Measurements from ENCODE around the gene ELL. TPM values are rescaled to one million over a fixed set of nuclear protein-coding genes. Genes with fewer than 3 reads are reported as not detected.

Gene ELL
- total RNA-seq, 1 experiment from 2014 or later, result 17.3 TPM

DNA sequence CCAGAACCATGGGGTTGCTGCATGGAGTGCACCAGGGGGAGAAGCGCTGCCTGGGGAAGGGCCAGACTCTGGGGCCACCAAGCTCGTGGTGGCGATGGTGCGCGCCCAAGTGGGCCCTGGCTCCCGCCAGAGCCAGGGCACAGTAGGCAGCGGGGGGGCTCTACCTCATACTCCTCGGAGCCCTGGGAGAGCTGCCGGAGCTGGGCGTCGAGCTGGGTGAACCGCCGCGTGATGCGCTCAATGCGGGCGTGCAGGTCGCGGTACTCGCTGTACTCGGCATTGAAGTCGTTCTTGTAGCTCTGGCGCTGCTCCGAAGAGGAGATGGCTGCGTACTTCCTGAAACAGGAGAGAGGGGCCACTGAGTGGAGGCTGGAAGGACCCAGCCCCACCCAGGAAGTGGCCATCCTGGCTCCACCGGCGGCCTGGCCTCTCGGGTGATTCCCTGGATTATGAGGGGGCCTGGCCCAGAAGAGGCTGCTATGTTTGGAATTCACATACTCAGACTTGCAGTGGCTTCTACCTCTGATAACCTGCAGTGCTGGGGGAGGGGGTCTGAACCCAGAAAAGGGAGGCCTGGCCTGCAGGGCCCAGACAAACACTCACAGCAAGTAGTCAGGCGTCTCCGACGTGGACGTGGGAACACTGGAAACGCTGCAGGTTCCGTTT lies 75.6 kb downstream of the ELL start:
- no peak for TF ChIP-seq OVOL2 (CRISPR knock-in tag; IDR thresholded peaks at IDR 0.05; ENCODE audit: borderline replicate concordance)
- no peak for TF ChIP-seq ETV6 (CRISPR knock-in tag; IDR thresholded peaks at IDR 0.05)
- TF ChIP-seq, protein P1, sequence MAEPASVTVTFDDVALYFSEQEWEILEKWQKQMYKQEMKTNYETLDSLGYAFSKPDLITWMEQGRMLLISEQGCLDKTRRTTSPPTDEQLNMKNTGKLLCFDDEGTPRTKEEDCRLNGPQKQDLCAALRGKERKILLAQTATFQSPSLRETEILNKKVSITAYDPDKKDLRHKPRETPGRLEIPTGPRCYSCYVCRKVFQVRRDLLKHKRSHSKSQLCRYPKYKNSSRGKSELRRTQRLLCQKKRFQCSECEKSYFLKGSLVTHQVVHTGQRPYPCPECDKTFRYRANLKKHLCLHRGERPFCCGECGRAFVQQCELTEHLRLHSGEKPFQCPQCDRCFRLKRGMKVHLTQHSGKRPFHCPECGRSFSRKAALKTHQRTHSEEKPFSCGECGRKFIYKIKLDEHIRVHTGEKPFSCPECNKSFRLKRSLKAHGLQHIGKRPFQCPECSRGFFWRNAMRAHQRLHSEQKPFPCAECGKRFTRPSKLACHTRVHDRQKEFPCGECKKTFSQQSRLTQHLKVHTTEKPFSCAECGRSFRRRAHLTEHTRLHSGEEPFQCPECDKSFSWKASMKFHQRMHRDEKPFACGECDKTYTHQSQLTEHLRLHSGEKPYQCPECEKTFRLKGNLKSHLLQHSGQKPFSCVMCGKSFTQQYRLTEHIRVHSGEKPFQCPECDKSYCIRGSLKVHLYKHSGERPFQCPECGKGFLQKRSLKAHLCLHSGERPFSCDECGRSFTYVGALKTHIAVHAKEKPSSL (CRISPR knock-in tag; conservative IDR thresholded peaks at IDR 0.05), result no peak
- TF ChIP-seq, protein P2, sequence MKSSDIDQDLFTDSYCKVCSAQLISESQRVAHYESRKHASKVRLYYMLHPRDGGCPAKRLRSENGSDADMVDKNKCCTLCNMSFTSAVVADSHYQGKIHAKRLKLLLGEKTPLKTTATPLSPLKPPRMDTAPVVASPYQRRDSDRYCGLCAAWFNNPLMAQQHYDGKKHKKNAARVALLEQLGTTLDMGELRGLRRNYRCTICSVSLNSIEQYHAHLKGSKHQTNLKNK (CRISPR knock-in tag; IDR thresholded peaks at IDR 0.05), result no peak
- TF ChIP-seq, protein P3, sequence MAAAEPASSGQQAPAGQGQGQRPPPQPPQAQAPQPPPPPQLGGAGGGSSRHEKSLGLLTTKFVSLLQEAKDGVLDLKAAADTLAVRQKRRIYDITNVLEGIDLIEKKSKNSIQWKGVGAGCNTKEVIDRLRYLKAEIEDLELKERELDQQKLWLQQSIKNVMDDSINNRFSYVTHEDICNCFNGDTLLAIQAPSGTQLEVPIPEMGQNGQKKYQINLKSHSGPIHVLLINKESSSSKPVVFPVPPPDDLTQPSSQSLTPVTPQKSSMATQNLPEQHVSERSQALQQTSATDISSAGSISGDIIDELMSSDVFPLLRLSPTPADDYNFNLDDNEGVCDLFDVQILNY (CRISPR knock-in tag; IDR thresholded peaks at IDR 0.05), result no peak
- TF ChIP-seq ZNF671 (CRISPR knock-in tag; IDR thresholded peaks at IDR 0.05), result no peak
- no peak for TF ChIP-seq CREM (CRISPR knock-in tag; IDR thresholded peaks at IDR 0.05)
- no peak for TF ChIP-seq ZNF317 (CRISPR knock-in tag; IDR thresholded peaks at IDR 0.05; ENCODE audit: borderline replicate concordance, low read depth)
- no peak for TF ChIP-seq NFE2L1 (CRISPR knock-in tag; IDR thresholded peaks at IDR 0.05)
- TF ChIP-seq SMAD3 (CRISPR knock-in tag; IDR thresholded peaks at IDR 0.05; ENCODE audit: borderline replicate concordance), result no peak
- TF ChIP-seq, protein P4, sequence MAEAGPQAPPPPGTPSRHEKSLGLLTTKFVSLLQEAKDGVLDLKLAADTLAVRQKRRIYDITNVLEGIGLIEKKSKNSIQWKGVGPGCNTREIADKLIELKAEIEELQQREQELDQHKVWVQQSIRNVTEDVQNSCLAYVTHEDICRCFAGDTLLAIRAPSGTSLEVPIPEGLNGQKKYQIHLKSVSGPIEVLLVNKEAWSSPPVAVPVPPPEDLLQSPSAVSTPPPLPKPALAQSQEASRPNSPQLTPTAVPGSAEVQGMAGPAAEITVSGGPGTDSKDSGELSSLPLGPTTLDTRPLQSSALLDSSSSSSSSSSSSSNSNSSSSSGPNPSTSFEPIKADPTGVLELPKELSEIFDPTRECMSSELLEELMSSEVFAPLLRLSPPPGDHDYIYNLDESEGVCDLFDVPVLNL (CRISPR knock-in tag; IDR thresholded peaks at IDR 0.05; ENCODE audit: borderline replicate concordance, low read depth), result no peak
- TF ChIP-seq, protein P5, sequence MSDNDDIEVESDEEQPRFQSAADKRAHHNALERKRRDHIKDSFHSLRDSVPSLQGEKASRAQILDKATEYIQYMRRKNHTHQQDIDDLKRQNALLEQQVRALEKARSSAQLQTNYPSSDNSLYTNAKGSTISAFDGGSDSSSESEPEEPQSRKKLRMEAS (CRISPR knock-in tag; IDR thresholded peaks at IDR 0.05), result no peak
- TF ChIP-seq, protein P6, sequence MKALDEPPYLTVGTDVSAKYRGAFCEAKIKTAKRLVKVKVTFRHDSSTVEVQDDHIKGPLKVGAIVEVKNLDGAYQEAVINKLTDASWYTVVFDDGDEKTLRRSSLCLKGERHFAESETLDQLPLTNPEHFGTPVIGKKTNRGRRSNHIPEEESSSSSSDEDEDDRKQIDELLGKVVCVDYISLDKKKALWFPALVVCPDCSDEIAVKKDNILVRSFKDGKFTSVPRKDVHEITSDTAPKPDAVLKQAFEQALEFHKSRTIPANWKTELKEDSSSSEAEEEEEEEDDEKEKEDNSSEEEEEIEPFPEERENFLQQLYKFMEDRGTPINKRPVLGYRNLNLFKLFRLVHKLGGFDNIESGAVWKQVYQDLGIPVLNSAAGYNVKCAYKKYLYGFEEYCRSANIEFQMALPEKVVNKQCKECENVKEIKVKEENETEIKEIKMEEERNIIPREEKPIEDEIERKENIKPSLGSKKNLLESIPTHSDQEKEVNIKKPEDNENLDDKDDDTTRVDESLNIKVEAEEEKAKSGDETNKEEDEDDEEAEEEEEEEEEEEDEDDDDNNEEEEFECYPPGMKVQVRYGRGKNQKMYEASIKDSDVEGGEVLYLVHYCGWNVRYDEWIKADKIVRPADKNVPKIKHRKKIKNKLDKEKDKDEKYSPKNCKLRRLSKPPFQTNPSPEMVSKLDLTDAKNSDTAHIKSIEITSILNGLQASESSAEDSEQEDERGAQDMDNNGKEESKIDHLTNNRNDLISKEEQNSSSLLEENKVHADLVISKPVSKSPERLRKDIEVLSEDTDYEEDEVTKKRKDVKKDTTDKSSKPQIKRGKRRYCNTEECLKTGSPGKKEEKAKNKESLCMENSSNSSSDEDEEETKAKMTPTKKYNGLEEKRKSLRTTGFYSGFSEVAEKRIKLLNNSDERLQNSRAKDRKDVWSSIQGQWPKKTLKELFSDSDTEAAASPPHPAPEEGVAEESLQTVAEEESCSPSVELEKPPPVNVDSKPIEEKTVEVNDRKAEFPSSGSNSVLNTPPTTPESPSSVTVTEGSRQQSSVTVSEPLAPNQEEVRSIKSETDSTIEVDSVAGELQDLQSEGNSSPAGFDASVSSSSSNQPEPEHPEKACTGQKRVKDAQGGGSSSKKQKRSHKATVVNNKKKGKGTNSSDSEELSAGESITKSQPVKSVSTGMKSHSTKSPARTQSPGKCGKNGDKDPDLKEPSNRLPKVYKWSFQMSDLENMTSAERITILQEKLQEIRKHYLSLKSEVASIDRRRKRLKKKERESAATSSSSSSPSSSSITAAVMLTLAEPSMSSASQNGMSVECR (CRISPR knock-in tag; IDR thresholded peaks at IDR 0.05; ENCODE audit: borderline replicate concordance), result no peak
- no peak for ATAC-seq
- ChIA-PET CTCF (interaction anchor here (0.6 to 1.6 kb wide), 2 partner anchors 16 to 458 kb away, joined by 4 to 6 read pairs; no protein-coding TSS in a partner anchor), POLR2A (no interaction called here)
- no peak overlapping the region for H3K4me3 Mint-ChIP-seq
- H3K4me1 Mint-ChIP-seq, result no peaks in the 10 kb centered on the region
- DNase-seq (ENCODE audit: low spot score), result no peak
- peaks cover 5% of the 10 kb centered on the region for H3K9me3 Mint-ChIP-seq
- no peaks in the 10 kb centered on the region for H3K27me3 Mint-ChIP-seq (ENCODE audit: low read depth)
- H3K36me3 Mint-ChIP-seq, result peaks cover 13% of the 10 kb centered on the region
- H3K27ac Mint-ChIP-seq, result no peak overlapping the region

DNA sequence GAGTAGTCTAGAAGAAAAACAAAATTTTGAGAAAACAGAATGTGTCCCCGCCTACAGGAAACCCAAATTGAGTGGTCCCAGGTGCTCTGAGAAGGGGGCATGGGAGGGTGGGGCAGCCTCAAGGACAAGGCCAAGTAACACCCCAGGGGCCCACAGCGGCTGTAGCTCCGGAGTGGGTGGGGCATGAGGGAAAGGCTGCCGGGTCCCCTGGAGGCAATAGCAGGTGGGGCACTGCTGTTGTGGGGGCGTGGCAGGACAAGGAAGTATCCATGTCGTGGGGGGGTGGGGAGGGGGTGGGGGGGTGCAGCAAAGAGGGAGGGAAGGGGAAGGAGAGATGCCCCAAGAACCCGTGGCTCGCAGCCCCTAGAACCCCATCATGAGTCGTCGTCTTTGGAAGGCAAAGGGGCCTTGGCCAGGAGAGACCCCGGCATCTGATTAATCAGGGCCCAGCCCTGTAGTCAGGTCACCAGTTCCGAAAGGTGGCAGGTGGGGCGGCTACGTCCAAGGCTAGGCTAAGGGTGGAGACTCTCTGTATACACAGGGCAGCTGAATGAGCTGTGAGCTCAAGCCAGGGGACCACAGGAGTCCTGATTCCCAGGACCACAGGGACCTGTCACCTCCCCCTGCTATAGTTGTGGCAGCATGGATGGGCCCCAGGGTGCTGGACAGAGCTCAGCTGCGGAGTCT lies 76.5 kb downstream of the ELL start:
- no peaks in the 10 kb centered on the region for H3K4me1 Mint-ChIP-seq
- no peak for DNase-seq (ENCODE audit: low spot score)
- ATAC-seq, result no peak
- H3K36me3 Mint-ChIP-seq, result peaks cover 13% of the 10 kb centered on the region
- peaks cover 5% of the 10 kb centered on the region for H3K9me3 Mint-ChIP-seq
- POLR2A ChIA-PET, result no interaction called here
- H3K27ac Mint-ChIP-seq, result no peak overlapping the region
- H3K4me3 Mint-ChIP-seq, result no peak overlapping the region
- H3K27me3 Mint-ChIP-seq (ENCODE audit: low read depth), result no peaks in the 10 kb centered on the region
- CTCF ChIA-PET, result interaction anchor here (1.6 kb wide), 1 partner anchor 16 kb away, joined by 6 read pairs; no protein-coding TSS in a partner anchor
- TF ChIP-seq, protein P7, sequence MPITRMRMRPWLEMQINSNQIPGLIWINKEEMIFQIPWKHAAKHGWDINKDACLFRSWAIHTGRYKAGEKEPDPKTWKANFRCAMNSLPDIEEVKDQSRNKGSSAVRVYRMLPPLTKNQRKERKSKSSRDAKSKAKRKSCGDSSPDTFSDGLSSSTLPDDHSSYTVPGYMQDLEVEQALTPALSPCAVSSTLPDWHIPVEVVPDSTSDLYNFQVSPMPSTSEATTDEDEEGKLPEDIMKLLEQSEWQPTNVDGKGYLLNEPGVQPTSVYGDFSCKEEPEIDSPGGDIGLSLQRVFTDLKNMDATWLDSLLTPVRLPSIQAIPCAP (CRISPR knock-in tag; IDR thresholded peaks at IDR 0.05), result no peak
- TF ChIP-seq NFYB (CRISPR knock-in tag; conservative IDR thresholded peaks at IDR 0.05; ENCODE audit: low read depth), result no peak
